Measurements from ENCODE around the gene CD247.

The CD247 gene

DNA sequence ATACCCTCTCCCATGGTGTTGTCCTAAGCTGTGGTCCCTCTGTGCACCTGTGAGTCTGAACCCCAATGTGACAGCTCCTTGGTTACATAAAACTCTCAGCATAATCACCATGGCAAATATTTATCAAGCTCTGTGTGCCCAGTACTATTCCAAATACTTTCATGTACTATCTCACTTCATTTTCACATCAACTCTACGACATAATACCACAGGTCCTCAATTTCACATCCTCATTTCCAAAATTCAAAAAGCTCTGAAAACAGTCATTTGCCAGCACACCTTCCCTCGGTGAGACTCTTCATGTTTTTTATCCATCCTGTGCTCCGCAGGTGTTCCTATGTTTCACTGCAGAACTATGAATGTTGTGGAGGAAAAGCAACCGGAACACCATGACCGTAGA, 47.6 kb upstream of the CD247 start:
- H3K4me1 ChIP-seq (ENCODE audit: insufficient read depth, low read length, poor library complexity, severe bottlenecking), result peaks cover 14% of the 10 kb centered on the region
- no peaks in the 10 kb centered on the region; the same call in 1 of the 2 replicates for H3F3A ChIP-seq (ENCODE audit: low read depth)
- no peaks in the 10 kb centered on the region for H3K36me3 ChIP-seq (ENCODE audit: insufficient read depth, low read length)
- H3K9ac ChIP-seq (ENCODE audit: low read depth, low read length, poor library complexity, severe bottlenecking), result no peak overlapping the region
- no peaks in the 10 kb centered on the region for H4K20me1 ChIP-seq (ENCODE audit: insufficient read depth, low read length, poor library complexity, severe bottlenecking)
- no peak overlapping the region for H3K4me2 ChIP-seq (ENCODE audit: low read depth, low read length, poor library complexity, severe bottlenecking)
- no peaks in the 10 kb centered on the region for H3K9me3 ChIP-seq (ENCODE audit: insufficient read depth, low read depth, low read length)
- no peak overlapping the region for H3K4me3 ChIP-seq (ENCODE audit: low read length, poor library complexity, severe bottlenecking)
- no peaks in the 10 kb centered on the region for H3K79me2 ChIP-seq (ENCODE audit: insufficient read depth, low read length)
- no peaks in the 10 kb centered on the region for H3K27me3 ChIP-seq (ENCODE audit: insufficient read depth, low read length, poor library complexity, severe bottlenecking)
- no peaks in the 10 kb centered on the region for H3K9me2 ChIP-seq (replicated peaks; ENCODE audit: low read depth, low read length)
- TF ChIP-seq EZH2phosphoT487 (IDR thresholded peaks at IDR 0.05; ENCODE audit: borderline replicate concordance), result no peak
- TF ChIP-seq, protein P1, sequence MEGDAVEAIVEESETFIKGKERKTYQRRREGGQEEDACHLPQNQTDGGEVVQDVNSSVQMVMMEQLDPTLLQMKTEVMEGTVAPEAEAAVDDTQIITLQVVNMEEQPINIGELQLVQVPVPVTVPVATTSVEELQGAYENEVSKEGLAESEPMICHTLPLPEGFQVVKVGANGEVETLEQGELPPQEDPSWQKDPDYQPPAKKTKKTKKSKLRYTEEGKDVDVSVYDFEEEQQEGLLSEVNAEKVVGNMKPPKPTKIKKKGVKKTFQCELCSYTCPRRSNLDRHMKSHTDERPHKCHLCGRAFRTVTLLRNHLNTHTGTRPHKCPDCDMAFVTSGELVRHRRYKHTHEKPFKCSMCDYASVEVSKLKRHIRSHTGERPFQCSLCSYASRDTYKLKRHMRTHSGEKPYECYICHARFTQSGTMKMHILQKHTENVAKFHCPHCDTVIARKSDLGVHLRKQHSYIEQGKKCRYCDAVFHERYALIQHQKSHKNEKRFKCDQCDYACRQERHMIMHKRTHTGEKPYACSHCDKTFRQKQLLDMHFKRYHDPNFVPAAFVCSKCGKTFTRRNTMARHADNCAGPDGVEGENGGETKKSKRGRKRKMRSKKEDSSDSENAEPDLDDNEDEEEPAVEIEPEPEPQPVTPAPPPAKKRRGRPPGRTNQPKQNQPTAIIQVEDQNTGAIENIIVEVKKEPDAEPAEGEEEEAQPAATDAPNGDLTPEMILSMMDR (conservative IDR thresholded peaks at IDR 0.05; ENCODE audit: low read length), result no peak
- H2AFZ ChIP-seq (ENCODE audit: low read length), result no peak overlapping the region

DNA sequence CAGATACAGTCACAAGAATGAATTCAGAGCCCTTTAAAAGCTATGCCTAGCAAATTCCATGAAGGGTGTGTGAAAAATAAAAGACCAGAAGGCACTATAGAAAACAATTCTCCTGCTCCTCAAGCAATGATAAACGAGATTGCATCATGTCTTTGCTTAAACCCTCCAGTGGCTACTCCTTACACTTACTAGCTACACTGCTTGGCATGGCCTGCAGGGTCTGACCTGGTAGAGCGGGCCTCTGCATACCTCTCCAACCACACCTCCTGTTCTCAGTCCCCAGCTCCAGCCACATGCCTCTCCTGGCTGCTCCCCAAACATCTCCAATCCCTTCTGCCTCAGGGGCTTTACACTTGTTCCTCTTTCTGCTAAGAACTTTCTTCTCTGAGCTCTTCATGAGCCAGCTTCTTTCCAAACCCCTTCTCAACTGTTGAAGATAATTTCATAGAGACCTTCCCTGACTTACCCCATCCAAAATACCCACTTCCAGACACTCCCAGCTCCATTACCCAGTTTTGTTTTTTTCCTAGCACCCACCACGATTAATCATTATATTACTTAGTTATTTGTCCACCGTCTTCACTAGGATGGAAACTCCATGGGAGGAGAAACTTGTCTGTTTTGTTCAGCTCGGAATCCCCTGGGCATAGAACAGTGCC, 46.4 kb upstream of the CD247 start:
- no peaks in the 10 kb centered on the region for H3K9me3 ChIP-seq (ENCODE audit: insufficient read depth, low read depth, low read length)
- no peaks in the 10 kb centered on the region for H3K36me3 ChIP-seq (ENCODE audit: insufficient read depth, low read length)
- H3K4me3 ChIP-seq (ENCODE audit: low read length, poor library complexity, severe bottlenecking), result no peak overlapping the region
- H3K4me2 ChIP-seq (ENCODE audit: low read depth, low read length, poor library complexity, severe bottlenecking), result no peak overlapping the region
- no peak for TF ChIP-seq EZH2phosphoT487 (IDR thresholded peaks at IDR 0.05; ENCODE audit: borderline replicate concordance)
- TF ChIP-seq, protein P1 (conservative IDR thresholded peaks at IDR 0.05; ENCODE audit: low read length), result no peak
- H3K9ac ChIP-seq (ENCODE audit: low read depth, low read length, poor library complexity, severe bottlenecking), result no peak overlapping the region
- H3K9me2 ChIP-seq (replicated peaks; ENCODE audit: low read depth, low read length), result no peaks in the 10 kb centered on the region
- H3F3A ChIP-seq (ENCODE audit: low read depth), result no peaks in the 10 kb centered on the region; the same call in 1 of the 2 replicates
- H4K20me1 ChIP-seq (ENCODE audit: insufficient read depth, low read length, poor library complexity, severe bottlenecking), result no peaks in the 10 kb centered on the region
- peaks cover 14% of the 10 kb centered on the region for H3K4me1 ChIP-seq (ENCODE audit: insufficient read depth, low read length, poor library complexity, severe bottlenecking)
- no peaks in the 10 kb centered on the region for H3K27me3 ChIP-seq (ENCODE audit: insufficient read depth, low read length, poor library complexity, severe bottlenecking)
- no peak overlapping the region for H2AFZ ChIP-seq (ENCODE audit: low read length)
- no peaks in the 10 kb centered on the region for H3K79me2 ChIP-seq (ENCODE audit: insufficient read depth, low read length)

DNA sequence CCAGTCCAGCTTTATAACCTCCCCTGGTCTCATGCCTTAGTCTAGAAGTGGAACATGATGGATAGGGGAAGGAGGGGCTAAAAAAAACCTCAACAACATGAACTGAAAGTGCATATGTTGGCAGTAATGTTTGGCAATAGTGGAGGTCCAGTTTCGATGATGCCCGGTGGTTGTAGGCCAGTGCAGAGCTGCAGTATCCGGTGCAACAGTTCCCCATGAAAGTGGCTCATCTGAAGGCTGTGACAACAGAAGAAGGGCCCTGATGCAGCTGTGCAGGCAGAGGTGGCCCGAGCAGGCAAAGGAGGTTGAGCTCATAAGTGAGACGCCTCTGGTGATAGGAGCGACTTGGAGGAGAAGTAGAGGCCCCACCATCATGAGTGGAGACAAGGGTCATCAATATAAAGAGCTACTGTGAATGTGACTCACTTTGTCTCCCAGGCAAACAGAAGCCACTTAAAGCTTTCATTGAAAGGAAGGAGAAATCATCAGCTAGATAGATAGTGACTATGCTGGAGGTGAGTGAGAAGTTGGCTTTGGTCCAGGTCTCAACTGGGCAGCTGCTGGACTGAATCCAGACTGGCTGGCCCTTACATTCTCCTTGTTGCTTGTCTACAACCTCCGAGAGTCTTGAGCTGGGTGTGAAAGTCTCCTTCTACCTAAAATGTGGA, 45.4 kb upstream of the CD247 start:
- no peak overlapping the region for H3K4me2 ChIP-seq (ENCODE audit: low read depth, low read length, poor library complexity, severe bottlenecking)

More for the DNA sequence above, 45.4 kb upstream of the CD247 start:
- Histone ChIP-seq H3K4me1 (ENCODE audit: insufficient read depth, low read length, poor library complexity, severe bottlenecking) (peaks cover 14% of the 10 kb centered on the region), H4K20me1 (ENCODE audit: insufficient read depth, low read length, poor library complexity, severe bottlenecking) (no peaks in the 10 kb centered on the region), H3F3A (ENCODE audit: low read depth) (no peaks in the 10 kb centered on the region; the same call in 1 of the 2 replicates), H3K9me3 (ENCODE audit: insufficient read depth, low read depth, low read length) (no peaks in the 10 kb centered on the region), H3K9me2 (replicated peaks; ENCODE audit: low read depth, low read length) (no peaks in the 10 kb centered on the region), H2AFZ (ENCODE audit: low read length) (no peak overlapping the region), H3K27me3 (ENCODE audit: insufficient read depth, low read length, poor library complexity, severe bottlenecking) (no peaks in the 10 kb centered on the region), H3K79me2 (ENCODE audit: insufficient read depth, low read length) (no peaks in the 10 kb centered on the region), H3K36me3 (ENCODE audit: insufficient read depth, low read length) (no peaks in the 10 kb centered on the region), H3K9ac (ENCODE audit: low read depth, low read length, poor library complexity, severe bottlenecking) (no peak overlapping the region), H3K4me3 (ENCODE audit: low read length, poor library complexity, severe bottlenecking) (no peak overlapping the region)
- TF ChIP-seq EZH2phosphoT487 (IDR thresholded peaks at IDR 0.05; ENCODE audit: borderline replicate concordance), result no peak
- TF ChIP-seq, protein P1 (conservative IDR thresholded peaks at IDR 0.05; ENCODE audit: low read length), result no peak
